Amygdala (tissue), 56 donors: ENCODE data around the gene RRM2.
A peak's percentile ranks its signal among the peaks of the same experiment; 100 is the strongest.

Experiments used
- DNase-seq, 56 donors: peaks; one replicate each; lab custom pipeline; 2025; lab: John Stamatoyannopoulos, UW

The RRM2 gene

GRCh38 chr2:10168221-10168620, 45.7 kb downstream of the RRM2 start:
- DNase-seq: no peak

DNA sequence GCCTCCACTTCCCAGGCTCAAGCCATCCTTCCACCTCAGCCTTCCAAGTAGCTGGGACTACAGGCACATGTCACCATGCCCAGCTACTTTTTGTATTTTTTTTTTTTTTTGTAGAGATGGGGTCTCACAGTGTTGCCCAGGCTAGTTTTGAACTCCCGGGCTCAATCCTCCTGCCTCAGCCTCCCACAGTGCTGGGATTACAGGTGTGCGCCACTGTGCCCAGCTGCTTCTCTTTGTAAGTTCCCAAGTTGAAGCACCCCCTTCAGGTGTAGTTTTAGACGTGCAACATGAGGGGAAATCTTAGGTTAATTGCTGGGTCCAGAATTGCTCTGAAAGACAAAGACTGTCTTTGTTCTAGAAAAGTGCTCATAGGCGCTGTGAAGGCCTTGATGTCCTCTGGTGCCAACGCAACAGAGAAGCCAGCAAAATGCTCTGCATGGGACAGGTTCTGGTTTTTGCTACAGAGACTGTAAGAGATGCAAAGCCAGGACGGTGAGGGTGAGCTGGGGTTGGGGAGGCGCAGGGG, 46.6 kb downstream of the RRM2 start:
- DNase-seq: no peak

GRCh38 chr2:10169581-10169980, 47.0 kb downstream of the RRM2 start:
- DNase-seq: no peak

- DNase-seq: peak in 1 of 56 donors; percentile 25
Observed at GRCh38 chr2:10170256-10170655, 47.7 kb downstream of the RRM2 start.

- no peak for DNase-seq
Observed at GRCh38 chr2:10171006-10171800, 48.7 kb downstream of the RRM2 start.

DNA sequence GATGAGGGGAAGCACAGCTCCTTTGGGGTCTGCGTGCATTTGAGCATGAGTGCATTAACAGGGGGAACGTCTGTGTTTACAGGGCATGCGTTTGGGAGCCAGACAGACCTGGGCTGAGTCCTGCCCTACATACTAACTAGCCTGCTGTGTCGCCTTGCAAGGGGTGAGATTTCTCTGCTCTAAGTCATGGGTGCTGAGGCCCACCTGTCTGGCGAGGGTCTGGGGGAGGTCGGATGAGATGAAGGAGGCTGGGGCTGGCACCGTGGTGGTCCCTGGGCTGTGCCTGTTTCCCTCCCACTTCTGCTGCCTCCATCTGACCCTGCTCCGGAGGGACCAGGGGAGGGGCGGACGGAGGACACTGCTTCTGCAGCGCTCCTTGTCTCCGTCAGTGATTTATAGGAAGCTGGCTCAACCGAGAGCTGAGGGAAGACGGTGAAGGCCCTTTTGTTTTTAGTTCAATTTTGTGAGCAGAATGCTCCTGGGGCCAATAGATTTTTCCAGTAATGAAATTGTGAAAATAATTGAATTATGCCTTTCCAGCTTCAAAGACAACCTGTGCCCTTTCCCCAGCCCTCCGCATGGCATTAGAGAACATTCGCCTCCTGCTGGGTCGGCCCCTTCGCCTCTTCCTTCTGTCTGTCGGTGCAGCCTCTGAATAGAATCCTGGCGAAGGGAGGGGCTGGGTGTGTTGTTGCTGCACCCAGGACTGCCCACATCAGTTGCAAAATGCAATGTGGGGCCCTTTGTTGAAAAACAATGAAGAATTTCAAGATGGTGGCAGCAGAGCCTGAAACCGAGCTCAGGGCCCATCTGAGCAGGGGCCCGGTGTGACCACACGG, 49.7 kb downstream of the RRM2 start:
- no peak for DNase-seq

GRCh38 chr2:10173258-10174005, 50.9 kb downstream of the RRM2 start:
- DNase-seq: no peak

GRCh38 chr2:10174173-10174572, 51.6 kb downstream of the RRM2 start:
- no peak for DNase-seq

GRCh38 chr2:10175441-10175840, 52.9 kb downstream of the RRM2 start:
- DNase-seq: no peak

DNA sequence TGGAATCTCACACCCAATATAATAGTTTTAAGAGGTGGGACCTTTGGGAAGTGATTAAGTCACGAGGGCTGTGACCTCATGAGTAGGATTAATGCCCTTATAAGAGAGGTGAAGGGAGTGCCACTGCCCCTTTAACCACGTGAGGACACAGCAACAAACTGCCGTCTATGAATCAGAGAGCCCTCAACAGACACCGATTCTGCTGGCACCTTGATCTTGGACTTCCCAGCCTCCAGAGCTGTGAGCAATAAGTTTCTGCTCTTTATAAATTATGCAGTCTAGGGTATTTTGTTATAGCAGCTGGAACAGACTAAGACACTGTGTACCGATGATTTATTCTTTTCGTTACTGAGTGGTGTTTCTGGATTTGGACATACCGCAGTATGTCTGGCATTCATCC, 56.2 kb downstream of the RRM2 start:
- DNase-seq: no peak

- no peak for DNase-seq
Observed at GRCh38 chr2:10179422-10179821, 56.9 kb downstream of the RRM2 start.

- no peak for DNase-seq
Observed at GRCh38 chr2:10180229-10180628, 57.7 kb downstream of the RRM2 start.
